Dermis microvascular lymphatic vessel endothelial cell (primary cell): ENCODE data around the gene RAB4B. TPM values are rescaled to one million over a fixed set of nuclear protein-coding genes. Genes with fewer than 3 reads are reported as not detected.
A peak's percentile ranks its signal among the peaks of the same experiment; 100 is the strongest.
"Not testable (repeated sequence)": the region's sequence is repeated elsewhere in the genome, so short reads cannot be mapped to it uniquely, and the experiment has no call there.

Experiments used
- DNase-seq, 2 donors: peaks; one replicate each; pipeline versions ENCODE4 v3.0.0 to v3.0.0-alpha.2; 2010; ENCODE audit warnings: low read depth in 2 of 2
- total RNA-seq: library from RNA; depleted of rRNA; stranded (reverse); fragments of >200 nt; gene quantifications from 2 replicates; pipeline ENCODE4 v1.2.1, GENCODE V29; 2014

Gene RAB4B
- total RNA-seq: 8.6 and 14.4 TPM in 2 replicates

GRCh38 chr19:40777937-40778705 lies at the start of gene RAB4B:
RAB4B (plus strand) TSS chr19:40778247; CDS start chr19:40778376, 129 bp downstream.
- DNase-seq: peak; percentile 97 to 100

- DNase-seq: not testable (repeated sequence)
Observed at GRCh38 chr19:40730065-40730464, 48.0 kb upstream of the RAB4B start.

- DNase-seq: not testable (repeated sequence)
Observed at GRCh38 chr19:40732304-40732703, 45.7 kb upstream of the RAB4B start.

GRCh38 chr19:40733149-40733548 lies 44.9 kb upstream of the RAB4B start:
- DNase-seq: no peak

GRCh38 chr19:40735013-40735771 lies 42.9 kb upstream of the RAB4B start:
- DNase-seq: no peak

- no peak for DNase-seq
Observed at GRCh38 chr19:40736661-40737060, 41.4 kb upstream of the RAB4B start.

GRCh38 chr19:40737102-40737644 lies 40.9 kb upstream of the RAB4B start:
- DNase-seq: no peak

GRCh38 chr19:40739030-40739839 lies 38.8 kb upstream of the RAB4B start:
- DNase-seq: no peak

GRCh38 chr19:40739871-40740703 lies 38.0 kb upstream of the RAB4B start:
- no peak for DNase-seq

GRCh38 chr19:40740747-40741146 lies 37.3 kb upstream of the RAB4B start:
- no peak for DNase-seq

GRCh38 chr19:40741527-40742390 lies 36.3 kb upstream of the RAB4B start:
- DNase-seq: no peak

GRCh38 chr19:40742477-40742876 lies 35.6 kb upstream of the RAB4B start:
- no peak for DNase-seq

- no peak for DNase-seq
Observed at GRCh38 chr19:40742886-40743285, 35.2 kb upstream of the RAB4B start.

- DNase-seq: no peak
Observed at GRCh38 chr19:40743926-40744325, 34.1 kb upstream of the RAB4B start.

- DNase-seq: peak in 1 of 2 donors; percentile 31
Observed at GRCh38 chr19:40744554-40745401, 33.3 kb upstream of the RAB4B start.

- DNase-seq: peak in 1 of 2 donors; percentile 33
Observed at GRCh38 chr19:40745402-40745780, 32.7 kb upstream of the RAB4B start.

GRCh38 chr19:40747536-40747935 lies 30.5 kb upstream of the RAB4B start:
- DNase-seq: no peak

GRCh38 chr19:40750058-40750873 lies 27.8 kb upstream of the RAB4B start, which contains the start of gene ACTMAP:
ACTMAP (minus strand) TSS chr19:40750477; CDS start chr19:40749803, 674 bp downstream.
- peak; percentile 100 for DNase-seq
